ENCODE results near the gene CNOT11.

The CNOT11 gene

DNA sequence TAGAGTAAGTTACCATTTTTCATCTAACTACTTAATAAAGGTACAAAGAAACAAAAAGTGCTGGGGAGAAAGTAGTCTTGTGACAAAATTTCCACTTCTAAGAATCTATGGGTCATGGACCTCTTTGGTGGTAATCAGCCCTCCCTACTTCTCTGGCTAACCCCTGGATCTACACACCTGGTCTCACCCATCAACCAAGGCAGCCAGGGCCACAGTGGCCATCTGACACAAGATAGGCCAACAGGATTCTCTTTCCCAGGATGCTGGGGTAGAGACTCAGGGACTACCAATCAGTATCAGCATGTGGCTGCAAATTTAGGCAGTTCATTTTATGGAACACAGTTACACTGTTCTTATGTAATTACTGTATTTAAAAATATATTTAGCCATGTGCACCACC, 38.0 kb downstream of the CNOT11 start:
- H3K9me2 ChIP-seq (ENCODE audit: low read depth, low read length), result no peaks in the 10 kb centered on the region
- H3K9ac ChIP-seq (ENCODE audit: low read length), result no peak overlapping the region
- H4K20me1 ChIP-seq (ENCODE audit: insufficient read depth, low read length), result no peaks in the 10 kb centered on the region
- no peaks in the 10 kb centered on the region for H3F3A ChIP-seq (ENCODE audit: insufficient read depth, low read length)
- H3K4me2 ChIP-seq (ENCODE audit: low read length), result no peak overlapping the region
- no peaks in the 10 kb centered on the region; the same call in 1 of the 2 replicates for H3K79me2 ChIP-seq (ENCODE audit: insufficient read depth, low read length)
- no peak overlapping the region for H2AFZ ChIP-seq (ENCODE audit: low read length)
- peaks cover 40% of the 10 kb centered on the region for H3K36me3 ChIP-seq (ENCODE audit: insufficient read depth, low read length)
- no peaks in the 10 kb centered on the region for H3K27me3 ChIP-seq (ENCODE audit: insufficient read depth, low read length)
- no peak overlapping the region for H3K4me3 ChIP-seq (ENCODE audit: low read depth, low read length, poor library complexity, severe bottlenecking)
- H3K4me1 ChIP-seq (ENCODE audit: insufficient read depth, low read length, severe bottlenecking), result no peaks in the 10 kb centered on the region
- H3K27ac ChIP-seq (ENCODE audit: low read depth, low read length, poor library complexity, severe bottlenecking), result no peak overlapping the region
- TF ChIP-seq, protein P1, sequence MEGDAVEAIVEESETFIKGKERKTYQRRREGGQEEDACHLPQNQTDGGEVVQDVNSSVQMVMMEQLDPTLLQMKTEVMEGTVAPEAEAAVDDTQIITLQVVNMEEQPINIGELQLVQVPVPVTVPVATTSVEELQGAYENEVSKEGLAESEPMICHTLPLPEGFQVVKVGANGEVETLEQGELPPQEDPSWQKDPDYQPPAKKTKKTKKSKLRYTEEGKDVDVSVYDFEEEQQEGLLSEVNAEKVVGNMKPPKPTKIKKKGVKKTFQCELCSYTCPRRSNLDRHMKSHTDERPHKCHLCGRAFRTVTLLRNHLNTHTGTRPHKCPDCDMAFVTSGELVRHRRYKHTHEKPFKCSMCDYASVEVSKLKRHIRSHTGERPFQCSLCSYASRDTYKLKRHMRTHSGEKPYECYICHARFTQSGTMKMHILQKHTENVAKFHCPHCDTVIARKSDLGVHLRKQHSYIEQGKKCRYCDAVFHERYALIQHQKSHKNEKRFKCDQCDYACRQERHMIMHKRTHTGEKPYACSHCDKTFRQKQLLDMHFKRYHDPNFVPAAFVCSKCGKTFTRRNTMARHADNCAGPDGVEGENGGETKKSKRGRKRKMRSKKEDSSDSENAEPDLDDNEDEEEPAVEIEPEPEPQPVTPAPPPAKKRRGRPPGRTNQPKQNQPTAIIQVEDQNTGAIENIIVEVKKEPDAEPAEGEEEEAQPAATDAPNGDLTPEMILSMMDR (IDR thresholded peaks at IDR 0.05; ENCODE audit: low read length), result no peak
- TF ChIP-seq EZH2 (IDR thresholded peaks at IDR 0.05; ENCODE audit: borderline replicate concordance, low read length), result no peak
- no peaks in the 10 kb centered on the region for H3K9me3 ChIP-seq (ENCODE audit: low read length)

DNA sequence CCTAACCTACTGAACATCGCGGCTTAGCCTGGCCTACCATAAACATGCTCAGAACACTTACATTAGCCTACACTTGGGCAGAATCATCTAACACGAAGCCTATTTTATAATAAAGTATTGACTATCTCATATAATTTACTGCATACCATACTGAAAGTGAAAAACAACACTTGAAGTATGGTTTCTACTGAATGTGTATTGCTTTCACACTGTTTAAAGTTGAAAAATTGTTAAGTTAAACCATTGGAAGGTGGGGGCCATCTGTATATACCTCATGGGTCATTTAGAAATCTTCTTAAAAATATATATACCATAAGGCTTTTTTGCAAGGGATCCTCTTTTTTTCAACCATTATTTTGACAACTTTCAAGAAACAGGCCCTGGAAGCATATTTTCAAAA, 39.3 kb downstream of the CNOT11 start:
- no peaks in the 10 kb centered on the region for H3K4me1 ChIP-seq (ENCODE audit: insufficient read depth, low read length, severe bottlenecking)
- H4K20me1 ChIP-seq (ENCODE audit: insufficient read depth, low read length), result no peaks in the 10 kb centered on the region
- no peak for TF ChIP-seq EZH2 (IDR thresholded peaks at IDR 0.05; ENCODE audit: borderline replicate concordance, low read length)
- TF ChIP-seq, protein P1 (IDR thresholded peaks at IDR 0.05; ENCODE audit: low read length), result no peak
- no peaks in the 10 kb centered on the region for H3F3A ChIP-seq (ENCODE audit: insufficient read depth, low read length)
- no peak overlapping the region for H2AFZ ChIP-seq (ENCODE audit: low read length)
- H3K36me3 ChIP-seq (ENCODE audit: insufficient read depth, low read length), result peaks cover 29% of the 10 kb centered on the region
- no peak overlapping the region for H3K9ac ChIP-seq (ENCODE audit: low read length)
- H3K27me3 ChIP-seq (ENCODE audit: insufficient read depth, low read length), result no peaks in the 10 kb centered on the region
- H3K9me2 ChIP-seq (ENCODE audit: low read depth, low read length), result no peaks in the 10 kb centered on the region
- H3K9me3 ChIP-seq (ENCODE audit: low read length), result no peaks in the 10 kb centered on the region
- no peaks in the 10 kb centered on the region; the same call in 1 of the 2 replicates for H3K79me2 ChIP-seq (ENCODE audit: insufficient read depth, low read length)
- H3K4me2 ChIP-seq (ENCODE audit: low read length), result no peak overlapping the region
- H3K27ac ChIP-seq (ENCODE audit: low read depth, low read length, poor library complexity, severe bottlenecking), result no peak overlapping the region
- no peak overlapping the region for H3K4me3 ChIP-seq (ENCODE audit: low read depth, low read length, poor library complexity, severe bottlenecking)

DNA sequence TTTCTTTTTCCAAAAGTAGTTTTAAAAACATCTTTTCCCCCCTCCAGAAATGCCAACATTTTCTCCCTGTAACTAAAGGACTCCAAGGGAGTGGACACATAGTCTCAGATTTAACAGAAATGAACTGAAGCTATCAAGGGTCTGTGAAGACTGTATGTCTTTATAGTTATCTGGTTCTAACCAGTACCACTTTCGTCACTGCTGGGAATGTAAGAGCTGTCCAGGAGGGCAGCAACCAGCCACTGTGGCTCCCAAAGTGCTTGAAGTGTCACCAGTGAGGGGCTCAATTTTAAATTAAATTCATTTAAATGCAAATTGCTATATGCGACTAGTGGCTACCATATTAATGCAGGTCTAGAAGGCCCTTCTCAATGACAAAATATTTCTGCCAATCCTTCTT, 40.9 kb downstream of the CNOT11 start:
- Histone ChIP-seq H4K20me1 (ENCODE audit: insufficient read depth, low read length) (no peaks in the 10 kb centered on the region), H3K27me3 (ENCODE audit: insufficient read depth, low read length) (no peaks in the 10 kb centered on the region), H3F3A (ENCODE audit: insufficient read depth, low read length) (no peaks in the 10 kb centered on the region), H3K27ac (ENCODE audit: low read depth, low read length, poor library complexity, severe bottlenecking) (no peak overlapping the region), H3K4me1 (ENCODE audit: insufficient read depth, low read length, severe bottlenecking) (no peaks in the 10 kb centered on the region), H3K79me2 (ENCODE audit: insufficient read depth, low read length) (no peaks in the 10 kb centered on the region; the same call in 1 of the 2 replicates), H3K9ac (ENCODE audit: low read length) (no peak overlapping the region), H3K4me2 (ENCODE audit: low read length) (no peak overlapping the region), H3K9me3 (ENCODE audit: low read length) (no peaks in the 10 kb centered on the region), H3K36me3 (ENCODE audit: insufficient read depth, low read length) (peaks cover 19% of the 10 kb centered on the region), H3K9me2 (ENCODE audit: low read depth, low read length) (no peaks in the 10 kb centered on the region), H3K4me3 (ENCODE audit: low read depth, low read length, poor library complexity, severe bottlenecking) (no peak overlapping the region), H2AFZ (ENCODE audit: low read length) (no peak overlapping the region)
- no peak for TF ChIP-seq EZH2 (IDR thresholded peaks at IDR 0.05; ENCODE audit: borderline replicate concordance, low read length)
- TF ChIP-seq, protein P1 (IDR thresholded peaks at IDR 0.05; ENCODE audit: low read length), result no peak
